Measurements from ENCODE around the gene GARIN5A. TPM values are rescaled to one million over a fixed set of nuclear protein-coding genes. Genes with fewer than 3 reads are reported as not detected.

Gene GARIN5A
- polyA plus RNA-seq, 2 of the 4 experiments (the other 2 are of a cell fraction): 1.1 to 1.7 TPM

- H3K4me1 ChIP-seq: no peaks in the 10 kb centered on the region
- no peak for FAIRE-seq
- no peak overlapping the region for H3K4me3 ChIP-seq
- H3K27ac ChIP-seq: no peak overlapping the region
- no peak for ATAC-seq
- H3K4me2 ChIP-seq: no peak overlapping the region
- H3K9me3 ChIP-seq: no peaks in the 10 kb centered on the region
- CTCF ChIA-PET: interaction anchor here (1.2 to 2.0 kb wide), 3 partner anchors 11 to 100 kb away, joined by 6 to 8 read pairs (median 7); no protein-coding TSS in a partner anchor
- no peak for TF ChIP-seq HEYL (CRISPR knock-in tag; IDR thresholded peaks at IDR 0.05)
- POLR2A ChIA-PET: no interaction called here
- DNase-seq (ENCODE audit: low read depth in 1 of 2, low spot score in 1 of 2): no peak
- 57% methylated on average over 6 of the region's 6 CpGs for WGBS (ENCODE audit: missing lambda C conversion rate)
Measured at GRCh38 chr19:50468818-50469217, 7.8 kb downstream of the GARIN5A start.

DNA sequence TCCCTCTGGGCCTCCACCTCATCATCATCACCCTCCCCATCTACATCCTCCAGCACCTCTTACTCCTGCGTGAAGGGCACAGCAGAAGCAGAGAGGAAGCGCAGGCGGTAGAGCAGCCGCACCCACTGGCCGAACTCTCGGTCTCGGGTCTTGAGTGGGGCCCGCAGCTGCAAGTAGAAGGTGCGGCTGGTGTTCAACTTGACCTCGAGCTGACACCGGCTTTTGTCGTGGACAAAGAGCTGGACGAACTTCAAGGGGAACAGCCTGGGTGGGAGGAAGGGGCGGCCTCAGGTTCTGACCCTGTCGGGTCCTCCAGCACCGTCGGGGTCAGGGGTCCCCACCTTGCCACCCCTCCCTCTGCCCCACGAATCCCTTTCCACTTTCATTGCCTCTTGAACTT is 9.1 kb downstream of the GARIN5A start:
- ATAC-seq (no peak), DNase-seq (ENCODE audit: low read depth in 1 of 2, low spot score in 1 of 2) (no peak), FAIRE-seq (no peak)
- no peak overlapping the region for H3K4me3 ChIP-seq
- H3K9me3 ChIP-seq: no peaks in the 10 kb centered on the region
- no peak for TF ChIP-seq SREBF2 (IDR thresholded peaks at IDR 0.05)
- TF ChIP-seq, protein P1, sequence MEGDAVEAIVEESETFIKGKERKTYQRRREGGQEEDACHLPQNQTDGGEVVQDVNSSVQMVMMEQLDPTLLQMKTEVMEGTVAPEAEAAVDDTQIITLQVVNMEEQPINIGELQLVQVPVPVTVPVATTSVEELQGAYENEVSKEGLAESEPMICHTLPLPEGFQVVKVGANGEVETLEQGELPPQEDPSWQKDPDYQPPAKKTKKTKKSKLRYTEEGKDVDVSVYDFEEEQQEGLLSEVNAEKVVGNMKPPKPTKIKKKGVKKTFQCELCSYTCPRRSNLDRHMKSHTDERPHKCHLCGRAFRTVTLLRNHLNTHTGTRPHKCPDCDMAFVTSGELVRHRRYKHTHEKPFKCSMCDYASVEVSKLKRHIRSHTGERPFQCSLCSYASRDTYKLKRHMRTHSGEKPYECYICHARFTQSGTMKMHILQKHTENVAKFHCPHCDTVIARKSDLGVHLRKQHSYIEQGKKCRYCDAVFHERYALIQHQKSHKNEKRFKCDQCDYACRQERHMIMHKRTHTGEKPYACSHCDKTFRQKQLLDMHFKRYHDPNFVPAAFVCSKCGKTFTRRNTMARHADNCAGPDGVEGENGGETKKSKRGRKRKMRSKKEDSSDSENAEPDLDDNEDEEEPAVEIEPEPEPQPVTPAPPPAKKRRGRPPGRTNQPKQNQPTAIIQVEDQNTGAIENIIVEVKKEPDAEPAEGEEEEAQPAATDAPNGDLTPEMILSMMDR (IDR thresholded peaks at IDR 0.05): no peak
- H3K4me1 ChIP-seq: no peaks in the 10 kb centered on the region
- ChIA-PET POLR2A (no interaction called here), CTCF (interaction anchor here (0.8 to 3.1 kb wide), 3 partner anchors 11 to 110 kb away, joined by 5 to 23 read pairs (median 7); no protein-coding TSS in a partner anchor)
- 77% methylated on average over 18 of the region's 18 CpGs for WGBS (ENCODE audit: missing lambda C conversion rate)
- H3K27ac ChIP-seq: no peak overlapping the region
- H3K4me2 ChIP-seq: no peak overlapping the region

DNA sequence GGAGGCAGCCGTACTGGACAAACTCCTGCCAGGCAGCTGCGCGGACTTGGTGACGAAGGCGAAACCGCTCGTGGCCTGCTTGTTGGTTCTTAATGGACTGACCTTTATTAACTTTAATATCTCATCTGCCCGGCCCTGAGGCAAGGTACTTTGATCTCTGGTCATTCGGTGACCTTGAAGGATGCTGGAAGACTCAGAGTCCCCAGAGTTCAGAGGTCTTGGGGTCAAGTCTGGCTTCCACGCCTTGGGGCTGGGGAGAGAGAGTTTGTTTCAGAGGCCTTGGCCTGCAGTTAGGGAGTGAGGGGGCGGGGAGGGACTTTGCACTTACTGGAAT is 10.0 kb downstream of the GARIN5A start:
- FAIRE-seq: no peak
- DNase-seq (ENCODE audit: low read depth in 1 of 2, low spot score in 1 of 2): no peak
- 85% methylated on average over 11 of the region's 11 CpGs for WGBS (ENCODE audit: missing lambda C conversion rate)
- Histone ChIP-seq H3K9me3 (no peaks in the 10 kb centered on the region), H3K4me2 (no peak overlapping the region), H3K4me1 (no peaks in the 10 kb centered on the region), H3K4me3 (no peak overlapping the region), H3K27ac (no peak overlapping the region)
- TF ChIP-seq HOXB13 (CRISPR knock-in tag; IDR thresholded peaks at IDR 0.05; ENCODE audit: low read depth): no peak
- no peak for TF ChIP-seq JUNB (IDR thresholded peaks at IDR 0.05)
- no peak for ATAC-seq
- CTCF ChIA-PET: interaction anchor here (0.6 to 7.5 kb wide), 9 partner anchors 8 to 1100 kb away, joined by 3 to 175 read pairs (median 5); partner anchors contain the start of gene NAPSA
- POLR2A ChIA-PET: no interaction called here

GRCh38 chr19:50465986-50466705 is 10.5 kb downstream of the GARIN5A start:
- Histone ChIP-seq H3K4me2 (no peak overlapping the region), H3K9me3 (no peaks in the 10 kb centered on the region), H3K4me1 (no peaks in the 10 kb centered on the region), H3K4me3 (no peak overlapping the region), H3K27ac (0 out of 6 replicates have a peak overlapping the region, but pooled peaks of 1 of the 2 experiments have one; percentile 4)
- CTCF ChIA-PET: interaction anchor here (0.6 to 7.5 kb wide), 15 partner anchors 8 to 318 kb away, joined by 3 to 175 read pairs (median 4); partner anchors contain the start of gene NAPSA
- peak; percentile 41 to 74; a peak in 4 of 6 replicates for ATAC-seq
- DNase-seq (ENCODE audit: low read depth in 1 of 2, low spot score in 1 of 2): peak; percentile 49 to 64
- WGBS (ENCODE audit: missing lambda C conversion rate): 64% methylated on average over 18 of the region's 29 CpGs
- POLR2A ChIA-PET: interaction anchor here (0.5 to 2.2 kb wide), 2 partner anchors 30 to 97 kb away, joined by 5 to 6 read pairs; no protein-coding TSS in a partner anchor
- no peak for FAIRE-seq
- TF ChIP-seq NPAS2 (CRISPR knock-in tag; IDR thresholded peaks at IDR 0.05; ENCODE audit: borderline replicate concordance) (no peak), ZNF302 (CRISPR knock-in tag; IDR thresholded peaks at IDR 0.05) (no peak), HOXA7 (CRISPR knock-in tag; IDR thresholded peaks at IDR 0.05) (no peak), KDM1A (IDR thresholded peaks at IDR 0.05; ENCODE audit: low read depth) (no peak), CHD4 (IDR thresholded peaks at IDR 0.05; ENCODE audit: borderline replicate concordance) (no peak), JUNB (IDR thresholded peaks at IDR 0.05) (no peak), FOXS1 (CRISPR knock-in tag; IDR thresholded peaks at IDR 0.05) (no peak), TP53 (CRISPR knock-in tag; IDR thresholded peaks at IDR 0.05) (no peak), EHF (CRISPR knock-in tag; IDR thresholded peaks at IDR 0.05) (no peak), CBX2 (IDR thresholded peaks at IDR 0.05; ENCODE audit: borderline replicate concordance, low read depth) (no peak), ZSCAN20 (CRISPR knock-in tag; IDR thresholded peaks at IDR 0.05) (no peak), ZC3H11A (IDR thresholded peaks at IDR 0.05) (no peak), ATOH8 (CRISPR knock-in tag; IDR thresholded peaks at IDR 0.05; ENCODE audit: low read depth) (no peak)
- TF ChIP-seq, protein P2, sequence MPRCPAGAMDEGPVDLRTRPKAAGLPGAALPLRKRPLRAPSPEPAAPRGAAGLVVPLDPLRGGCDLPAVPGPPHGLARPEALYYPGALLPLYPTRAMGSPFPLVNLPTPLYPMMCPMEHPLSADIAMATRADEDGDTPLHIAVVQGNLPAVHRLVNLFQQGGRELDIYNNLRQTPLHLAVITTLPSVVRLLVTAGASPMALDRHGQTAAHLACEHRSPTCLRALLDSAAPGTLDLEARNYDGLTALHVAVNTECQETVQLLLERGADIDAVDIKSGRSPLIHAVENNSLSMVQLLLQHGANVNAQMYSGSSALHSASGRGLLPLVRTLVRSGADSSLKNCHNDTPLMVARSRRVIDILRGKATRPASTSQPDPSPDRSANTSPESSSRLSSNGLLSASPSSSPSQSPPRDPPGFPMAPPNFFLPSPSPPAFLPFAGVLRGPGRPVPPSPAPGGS (IDR thresholded peaks at IDR 0.05): no peak
- TF ChIP-seq, protein P3, sequence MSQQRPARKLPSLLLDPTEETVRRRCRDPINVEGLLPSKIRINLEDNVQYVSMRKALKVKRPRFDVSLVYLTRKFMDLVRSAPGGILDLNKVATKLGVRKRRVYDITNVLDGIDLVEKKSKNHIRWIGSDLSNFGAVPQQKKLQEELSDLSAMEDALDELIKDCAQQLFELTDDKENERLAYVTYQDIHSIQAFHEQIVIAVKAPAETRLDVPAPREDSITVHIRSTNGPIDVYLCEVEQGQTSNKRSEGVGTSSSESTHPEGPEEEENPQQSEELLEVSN (IDR thresholded peaks at IDR 0.05; ENCODE audit: borderline replicate concordance, low read depth): no peak
